Hematopoietic multipotent progenitor cell treated with erythropoietin and hydrocortisone succinate and interleukin-3 and kit ligand, for 4 days (in vitro differentiated cells): Measurements from ENCODE around the gene GSTT4.
"Not testable (repeated sequence)": the region's sequence is repeated elsewhere in the genome, so short reads cannot be mapped to it uniquely, and the experiment has no call there.

Experiments
- DNase-seq: peaks from one replicate; pipeline ENCODE4 v3.0.0-alpha.2; 2015

GSTT4 gene

GRCh38 chr22:23986089-23986488, 19.2 kb downstream of the GSTT4 start:
- not testable (repeated sequence) for DNase-seq

DNA sequence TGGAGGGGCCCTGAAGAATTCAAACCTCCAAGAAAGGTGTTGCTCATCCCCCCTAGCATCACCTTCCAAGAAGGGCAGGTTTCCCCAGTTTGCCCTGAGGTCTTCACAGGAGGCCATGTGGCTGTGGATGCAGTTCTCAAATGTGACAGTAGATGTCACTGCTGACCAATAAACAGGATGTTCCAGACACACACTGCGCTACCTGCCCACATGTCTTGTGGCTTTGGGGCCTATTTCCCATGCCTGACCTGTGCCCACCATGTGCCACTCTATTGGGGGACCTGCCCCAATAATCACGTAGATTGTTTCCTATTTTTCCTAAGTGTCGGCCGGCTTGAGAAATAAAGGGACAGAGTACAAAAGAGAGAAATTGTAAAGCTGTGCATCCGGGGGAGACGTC, 20.8 kb downstream of the GSTT4 start:
- peak; percentile 81 for DNase-seq

DNA sequence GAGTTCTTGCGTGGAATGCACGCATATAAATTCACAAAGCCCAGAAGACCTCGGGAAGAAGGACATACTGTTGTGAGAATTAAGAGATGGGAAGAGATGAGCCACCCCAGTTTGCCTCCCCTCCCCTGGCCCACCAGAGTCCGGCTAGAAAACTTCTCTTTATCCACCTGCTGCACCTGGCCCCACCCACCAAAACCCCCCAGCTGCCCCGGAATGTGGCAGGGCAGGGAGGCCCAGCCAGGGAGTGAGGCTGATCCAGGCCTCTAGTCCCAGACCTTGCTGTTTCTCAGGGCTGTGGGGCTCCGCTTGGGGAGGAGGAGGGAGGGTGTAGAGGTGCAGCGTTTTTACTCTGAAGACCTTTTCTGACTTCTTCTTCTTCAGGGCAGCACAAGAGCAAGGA, 24.7 kb downstream of the GSTT4 start:
- DNase-seq, result not testable (repeated sequence)

DNA sequence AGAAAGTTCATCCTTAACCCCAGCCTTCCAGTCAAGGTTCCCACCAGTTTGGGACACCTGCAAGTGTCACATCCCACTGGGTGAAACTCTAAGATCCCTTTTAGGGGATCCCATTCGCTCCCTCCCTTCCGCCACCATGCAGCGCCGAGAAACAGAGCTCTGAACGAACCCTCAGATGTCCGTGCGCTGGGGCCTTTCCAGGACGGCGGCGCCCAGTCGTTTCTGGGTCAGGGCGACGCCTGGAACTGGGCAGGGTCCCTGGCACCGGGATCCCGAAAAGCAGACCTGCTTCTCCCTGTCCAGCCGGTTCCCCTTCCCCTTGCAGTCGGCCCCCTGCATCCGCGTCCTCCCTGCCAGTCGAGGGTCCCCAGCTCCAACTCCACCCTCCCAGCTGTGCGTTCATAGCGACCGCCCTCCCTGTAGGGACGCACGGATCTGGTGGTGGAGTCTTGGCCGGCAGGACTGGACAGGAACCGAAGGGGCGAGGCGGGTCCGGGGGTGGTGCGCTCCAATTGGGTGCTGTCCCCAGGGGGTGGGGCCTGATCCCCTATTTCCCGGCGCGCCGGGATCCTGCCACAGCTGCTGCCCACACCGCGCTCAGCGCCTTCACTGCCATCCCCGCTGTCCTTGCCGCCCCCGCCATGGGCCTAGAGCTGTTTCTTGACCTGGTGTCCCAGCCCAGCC, 25.6 kb downstream of the GSTT4 start, which contains the start of gene GSTT2:
Gene GSTT2, plus strand, starts transcription at position 578 of the 684 bp plus-strand sequence.
- not testable (repeated sequence) for DNase-seq

DNA sequence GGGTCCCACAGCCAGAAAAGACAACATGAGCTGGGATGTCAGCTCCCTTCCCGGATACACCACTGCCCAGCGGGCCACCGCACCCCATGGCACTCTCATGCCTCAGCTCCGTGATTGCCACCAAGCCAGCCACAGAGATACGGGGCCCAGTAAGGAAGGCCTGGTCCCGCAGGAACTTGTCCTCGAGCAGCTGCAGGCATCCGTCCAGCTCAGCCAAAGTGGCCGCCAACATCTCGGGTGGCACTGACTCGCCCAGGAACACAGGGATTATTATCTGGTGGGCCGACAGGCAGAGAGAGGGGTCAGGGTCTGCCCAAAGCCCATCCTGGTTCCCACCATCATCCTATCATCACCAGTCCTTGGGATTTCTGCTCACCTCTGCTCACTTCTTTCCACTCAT, 27.9 kb downstream of the GSTT4 start:
- DNase-seq, result not testable (repeated sequence)

DNA sequence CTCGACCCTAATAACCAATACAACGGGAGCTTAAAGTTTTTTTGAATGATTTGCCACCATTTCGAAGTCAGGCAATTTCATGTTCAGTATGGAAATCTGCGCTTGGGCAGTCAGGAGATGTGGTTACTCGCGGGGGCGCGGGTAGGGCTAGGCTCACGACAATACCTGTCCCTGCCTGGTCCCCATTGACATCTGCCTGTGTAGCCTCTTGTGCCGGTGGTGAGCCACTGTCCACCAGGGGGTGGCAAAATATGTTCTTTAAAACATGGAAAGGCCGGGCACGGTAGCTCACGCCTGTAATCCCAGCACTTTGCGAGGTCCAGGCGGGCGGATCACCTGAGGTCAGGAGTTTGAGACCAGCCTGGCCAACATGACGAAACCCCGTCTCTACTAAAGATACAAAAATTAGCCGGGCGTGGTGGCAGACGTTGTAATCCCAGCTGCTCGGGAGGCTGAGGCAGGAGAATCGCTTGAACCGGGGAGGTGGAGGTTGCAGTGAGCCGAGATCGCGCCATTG, 30.4 kb downstream of the GSTT4 start:
- not testable (repeated sequence) for DNase-seq

DNA sequence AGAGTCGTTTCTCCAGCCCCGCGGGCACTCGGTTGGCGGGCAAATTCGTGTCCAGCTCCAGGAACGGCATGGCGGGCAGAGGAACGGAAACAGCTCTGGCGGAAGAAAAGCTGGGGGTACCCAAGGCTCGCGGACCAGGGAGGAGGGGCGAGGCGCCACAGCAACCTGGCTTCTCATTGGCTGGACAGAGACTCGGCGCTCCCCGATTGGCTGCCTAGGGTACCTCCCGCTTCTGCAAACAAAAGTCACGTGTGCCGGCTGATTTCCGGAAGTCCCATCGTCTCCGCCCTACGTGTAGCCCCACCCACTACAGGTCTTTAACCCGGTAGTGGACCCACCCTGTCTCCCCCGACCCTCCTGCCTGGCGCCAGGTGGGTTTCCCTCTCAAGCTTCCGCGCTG, 30.9 kb downstream of the GSTT4 start, which contains the start of gene DDT:
Gene DDT, minus strand, starts transcription at position 97 of the 400 bp plus-strand sequence. Its CDS starts 27 bp downstream, at position 70.
- DNase-seq, result not testable (repeated sequence)

DNA sequence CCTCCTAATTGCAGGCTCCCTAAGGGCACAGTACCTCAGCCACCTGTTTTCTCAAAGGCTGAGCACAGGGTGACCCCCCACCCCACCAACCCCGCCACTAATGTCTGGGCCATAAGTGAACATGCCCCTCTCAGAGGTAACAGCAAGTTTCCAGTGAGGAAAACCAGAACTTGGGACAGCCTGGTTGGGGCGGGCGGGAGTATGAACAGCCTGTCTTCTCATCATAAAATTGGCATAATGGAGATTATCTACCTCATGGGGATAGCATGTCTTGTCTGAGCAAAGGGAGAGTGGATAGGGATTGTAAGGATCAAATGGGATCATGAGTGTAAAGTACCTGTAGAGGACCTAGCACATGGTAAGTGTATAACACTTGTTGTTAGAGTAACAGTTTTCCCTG, 33.3 kb downstream of the GSTT4 start:
- DNase-seq, result not testable (repeated sequence)

- peak; percentile 72 for DNase-seq
These were observed 34.3 kb downstream of the GSTT4 start for GRCh38 chr22:23970816-23971486.

GRCh38 chr22:23970201-23970641, 35.0 kb downstream of the GSTT4 start:
- no peak for DNase-seq

GRCh38 chr22:23969071-23969470, 36.2 kb downstream of the GSTT4 start:
- no peak for DNase-seq

DNA sequence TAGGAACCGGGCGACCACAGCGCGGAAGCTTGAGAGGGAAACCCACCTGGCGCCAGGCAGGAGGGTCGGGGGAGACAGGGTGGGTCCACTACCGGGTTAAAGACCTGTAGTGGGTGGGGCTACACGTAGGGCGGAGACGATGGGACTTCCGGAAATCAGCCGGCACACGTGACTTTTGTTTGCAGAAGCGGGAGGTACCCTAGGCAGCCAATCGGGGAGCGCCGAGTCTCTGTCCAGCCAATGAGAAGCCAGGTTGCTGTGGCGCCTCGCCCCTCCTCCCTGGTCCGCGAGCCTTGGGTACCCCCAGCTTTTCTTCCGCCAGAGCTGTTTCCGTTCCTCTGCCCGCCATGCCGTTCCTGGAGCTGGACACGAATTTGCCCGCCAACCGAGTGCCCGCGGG, 38.7 kb downstream of the GSTT4 start, which contains the start of gene DDTL:
Gene DDTL, plus strand, starts transcription at position 321 of the 400 bp plus-strand sequence. Its CDS starts 27 bp downstream, at position 348.
- not testable (repeated sequence) for DNase-seq

- not testable (repeated sequence) for DNase-seq
These were observed 39.2 kb downstream of the GSTT4 start for GRCh38 chr22:23966094-23966493.

DNA sequence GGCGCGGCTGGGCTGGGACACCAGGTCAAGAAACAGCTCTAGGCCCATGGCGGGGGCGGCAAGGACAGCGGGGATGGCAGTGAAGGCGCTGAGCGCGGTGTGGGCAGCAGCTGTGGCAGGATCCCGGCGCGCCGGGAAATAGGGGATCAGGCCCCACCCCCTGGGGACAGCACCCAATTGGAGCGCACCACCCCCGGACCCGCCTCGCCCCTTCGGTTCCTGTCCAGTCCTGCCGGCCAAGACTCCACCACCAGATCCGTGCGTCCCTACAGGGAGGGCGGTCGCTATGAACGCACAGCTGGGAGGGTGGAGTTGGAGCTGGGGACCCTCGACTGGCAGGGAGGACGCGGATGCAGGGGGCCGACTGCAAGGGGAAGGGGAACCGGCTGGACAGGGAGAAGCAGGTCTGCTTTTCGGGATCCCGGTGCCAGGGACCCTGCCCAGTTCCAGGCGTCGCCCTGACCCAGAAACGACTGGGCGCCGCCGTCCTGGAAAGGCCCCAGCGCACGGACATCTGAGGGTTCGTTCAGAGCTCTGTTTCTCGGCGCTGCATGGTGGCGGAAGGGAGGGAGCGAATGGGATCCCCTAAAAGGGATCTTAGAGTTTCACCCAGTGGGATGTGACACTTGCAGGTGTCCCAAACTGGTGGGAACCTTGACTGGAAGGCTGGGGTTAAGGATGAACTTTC, 44.0 kb downstream of the GSTT4 start, which contains the start of gene GSTT2B:
Gene GSTT2B, minus strand, starts transcription at position 112 of the 688 bp plus-strand sequence. Its CDS starts 64 bp downstream, at position 48.
- DNase-seq, result not testable (repeated sequence)

DNA sequence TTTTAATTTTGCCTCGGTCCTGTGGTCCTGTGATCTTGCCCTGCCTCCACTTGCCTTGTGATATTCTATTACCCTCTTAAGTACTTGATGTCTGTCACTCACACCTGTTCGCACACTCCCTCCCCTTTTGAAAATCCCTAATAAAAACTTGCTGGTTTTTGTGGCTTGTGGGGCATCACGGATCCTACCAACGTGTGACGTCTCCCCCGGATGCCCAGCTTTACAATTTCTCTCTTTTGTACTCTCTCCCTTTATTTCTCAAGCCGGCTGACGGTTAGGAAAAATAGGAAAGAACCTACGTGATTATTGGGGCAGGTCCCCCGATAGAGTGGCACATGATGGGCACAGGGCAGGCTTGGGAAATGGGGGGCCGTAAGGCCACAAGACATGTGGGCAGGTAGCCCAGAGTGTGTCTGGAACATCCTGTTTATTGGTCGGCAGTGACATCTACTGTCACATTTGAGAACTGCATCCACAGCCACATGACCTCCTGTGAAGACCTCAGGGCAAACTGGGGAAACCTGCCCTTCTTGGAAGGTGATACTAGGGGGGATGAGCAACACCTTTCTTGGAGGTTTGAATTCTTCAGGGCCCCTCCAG, 48.9 kb downstream of the GSTT4 start:
- DNase-seq, result peak; percentile 87

- not testable (repeated sequence) for DNase-seq
These were observed 49.4 kb downstream of the GSTT4 start for GRCh38 chr22:23955886-23956285.

DNA sequence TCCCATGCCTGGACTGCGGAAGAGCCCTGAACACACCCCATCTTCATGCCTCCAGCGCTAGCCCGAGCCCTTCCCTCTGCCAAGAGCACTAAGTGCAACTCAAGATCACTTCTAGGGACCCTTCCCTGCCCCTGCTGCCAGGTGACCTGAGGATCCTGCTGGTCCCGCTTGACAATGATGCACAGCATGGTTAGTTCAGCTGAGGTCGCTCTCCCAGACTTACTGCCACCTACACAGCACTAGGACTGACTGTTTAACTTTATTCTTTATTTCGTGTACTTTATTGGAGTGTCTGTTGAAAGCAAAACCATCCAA, 50.3 kb downstream of the GSTT4 start:
- not testable (repeated sequence) for DNase-seq

- DNase-seq, result not testable (repeated sequence)
These were observed 50.9 kb downstream of the GSTT4 start for GRCh38 chr22:23954193-23954990.

DNA sequence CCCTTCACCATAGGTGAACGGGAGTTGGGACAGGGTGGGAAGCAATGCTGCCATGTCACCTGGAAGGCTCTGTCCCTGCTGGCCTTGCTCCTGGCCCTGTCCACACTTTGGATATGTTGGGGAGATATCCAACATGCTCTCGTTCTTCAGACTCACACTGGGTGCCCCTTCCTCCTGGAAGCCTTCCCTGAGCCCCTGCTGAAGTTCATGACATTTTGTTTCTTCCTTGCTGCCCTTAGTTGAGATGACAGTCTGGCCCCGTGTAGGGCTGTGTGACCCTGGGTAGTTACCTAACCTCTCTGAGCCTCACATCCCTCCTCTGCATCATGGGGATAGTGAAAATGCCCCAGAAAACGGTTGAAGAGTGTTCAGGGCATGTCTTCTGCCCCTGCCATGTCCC, 51.8 kb downstream of the GSTT4 start:
- DNase-seq, result not testable (repeated sequence)

DNA sequence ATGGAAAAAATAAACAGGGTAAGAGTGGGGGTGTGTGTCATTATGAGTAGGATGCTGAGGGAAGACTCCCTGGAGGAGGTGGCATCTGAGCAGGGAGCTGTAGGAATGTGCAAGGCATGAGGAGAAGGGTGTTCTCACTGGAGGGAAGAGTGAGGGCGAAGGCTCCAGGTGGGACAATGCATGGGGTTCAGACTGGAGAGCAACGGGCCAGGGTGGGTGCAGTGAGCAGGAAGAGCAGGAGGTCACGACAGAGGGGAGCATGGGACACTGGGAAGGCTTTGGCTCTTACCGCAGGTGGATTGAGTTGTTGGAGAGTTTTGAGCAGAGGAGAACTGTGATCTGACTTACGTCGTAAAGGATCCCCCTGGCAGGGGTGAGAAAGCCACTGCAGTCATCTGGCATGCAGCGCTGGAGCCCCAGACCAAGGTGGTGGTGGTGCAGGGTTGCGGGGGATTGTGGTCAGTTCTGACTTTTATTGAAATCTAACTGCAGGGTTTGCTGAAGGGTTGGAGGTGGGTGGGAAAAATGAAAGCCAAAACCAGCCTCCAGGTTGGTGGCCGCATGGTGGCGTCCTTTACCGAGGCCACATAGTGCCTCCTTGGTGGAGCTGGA, 52.4 kb downstream of the GSTT4 start:
- DNase-seq, result not testable (repeated sequence)

- DNase-seq, result not testable (repeated sequence)
These were observed 53.9 kb downstream of the GSTT4 start for GRCh38 chr22:23951383-23951782.
